Non-pigmented ciliary epithelial cell (primary cell): ENCODE measurements around the gene ATOH1.

Experiments used
- DNase-seq: peaks from one replicate; pipeline ENCODE4 v3.0.0-alpha.2; 2010; ENCODE audit warnings: low read depth

The ATOH1 gene

DNA sequence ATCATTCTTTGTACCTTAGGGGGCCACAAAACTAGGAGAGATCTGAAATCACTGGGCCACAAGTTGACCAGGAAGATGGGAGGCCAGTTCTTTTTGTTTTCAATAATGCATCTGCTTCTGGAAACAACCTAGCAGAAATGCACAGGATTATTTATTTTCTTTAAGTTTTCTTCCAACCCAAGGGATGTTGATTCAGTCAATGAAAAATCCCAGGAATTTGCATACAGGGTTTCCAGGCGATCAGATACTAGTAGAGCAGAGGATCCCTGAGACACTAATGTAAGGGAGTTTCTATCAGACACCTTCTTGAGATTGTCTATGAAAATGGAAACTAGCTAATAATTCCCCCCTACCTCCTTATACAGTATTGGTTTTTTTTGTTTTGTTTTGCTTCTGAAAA is 7.4 kb downstream of the ATOH1 start:
- peak; percentile 8 for DNase-seq

- no peak for DNase-seq
Measured at GRCh38 chr4:93839704-93840103, 11.2 kb downstream of the ATOH1 start.

GRCh38 chr4:93841803-93842345 is 13.3 kb downstream of the ATOH1 start:
- no peak for DNase-seq

DNA sequence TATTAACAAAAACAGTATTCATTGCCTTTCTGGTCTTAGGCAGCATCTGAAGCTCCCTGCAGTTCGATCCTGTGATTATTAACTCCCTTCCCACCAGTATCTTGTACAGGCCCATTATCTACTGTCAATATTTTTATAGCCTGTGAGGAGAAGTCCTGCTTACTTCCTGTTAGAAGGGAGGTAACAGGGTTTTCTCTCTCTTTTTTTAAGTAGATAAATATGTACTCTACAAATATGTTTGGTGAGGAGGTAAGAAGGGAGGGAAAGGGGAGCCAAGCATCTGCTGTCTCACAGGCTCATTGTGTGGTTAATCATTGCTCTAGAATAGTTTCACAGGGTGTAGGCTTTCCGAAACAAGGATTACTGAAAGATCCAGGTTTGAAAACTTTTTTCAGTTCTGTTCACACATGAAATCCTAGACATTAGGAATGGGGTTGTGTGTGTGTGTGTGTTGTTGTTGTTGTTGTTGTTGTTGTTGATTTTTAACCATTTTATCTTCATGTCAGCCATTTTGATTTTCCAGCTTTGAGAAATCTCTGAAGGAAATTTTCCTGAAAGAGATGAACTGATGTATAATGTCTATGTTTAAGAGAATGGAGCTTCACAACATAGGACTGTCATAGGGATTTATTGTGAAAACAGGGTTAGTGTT is 14.2 kb downstream of the ATOH1 start:
- DNase-seq: no peak

GRCh38 chr4:93843772-93844171 is 15.2 kb downstream of the ATOH1 start:
- DNase-seq: no peak

DNA sequence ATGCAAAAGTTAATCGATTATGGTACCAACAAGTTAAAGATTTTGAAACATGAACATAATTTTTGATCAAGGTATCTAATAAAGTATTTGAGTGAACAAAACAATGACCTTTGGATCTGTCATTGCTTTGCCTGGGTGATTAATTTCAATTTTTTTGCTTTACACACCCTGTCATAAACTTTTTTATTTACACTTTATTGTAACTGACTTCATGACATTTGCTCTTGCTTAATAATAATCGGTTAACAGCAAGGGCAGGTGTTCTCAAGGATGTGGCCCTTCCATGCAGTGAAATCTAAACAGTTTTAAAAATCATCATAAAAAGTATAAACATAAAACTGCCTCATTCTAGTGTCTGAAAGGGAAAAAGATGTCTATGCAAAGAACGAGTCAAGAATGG is 24.1 kb downstream of the ATOH1 start:
- no peak for DNase-seq

DNA sequence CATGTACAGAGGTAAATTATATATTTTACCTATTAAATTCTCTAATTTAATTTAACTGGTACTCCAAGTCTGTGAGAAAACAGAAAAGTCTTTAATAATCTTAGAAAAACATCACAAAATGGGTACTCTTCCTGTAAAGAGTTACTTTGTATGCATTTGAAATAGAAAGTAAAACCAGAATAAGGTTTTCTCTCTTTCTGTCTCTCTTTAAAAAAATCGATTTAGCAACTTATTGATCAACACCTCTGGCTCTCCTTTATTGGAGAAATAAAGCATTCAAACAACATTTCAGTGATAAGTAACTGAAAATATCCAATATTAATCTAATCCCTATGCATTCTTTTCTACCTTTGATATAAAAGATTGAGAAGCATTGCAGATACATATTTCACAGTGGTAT is 27.4 kb downstream of the ATOH1 start:
- DNase-seq: no peak

GRCh38 chr4:93865650-93866049 is 37.1 kb downstream of the ATOH1 start:
- DNase-seq: no peak

DNA sequence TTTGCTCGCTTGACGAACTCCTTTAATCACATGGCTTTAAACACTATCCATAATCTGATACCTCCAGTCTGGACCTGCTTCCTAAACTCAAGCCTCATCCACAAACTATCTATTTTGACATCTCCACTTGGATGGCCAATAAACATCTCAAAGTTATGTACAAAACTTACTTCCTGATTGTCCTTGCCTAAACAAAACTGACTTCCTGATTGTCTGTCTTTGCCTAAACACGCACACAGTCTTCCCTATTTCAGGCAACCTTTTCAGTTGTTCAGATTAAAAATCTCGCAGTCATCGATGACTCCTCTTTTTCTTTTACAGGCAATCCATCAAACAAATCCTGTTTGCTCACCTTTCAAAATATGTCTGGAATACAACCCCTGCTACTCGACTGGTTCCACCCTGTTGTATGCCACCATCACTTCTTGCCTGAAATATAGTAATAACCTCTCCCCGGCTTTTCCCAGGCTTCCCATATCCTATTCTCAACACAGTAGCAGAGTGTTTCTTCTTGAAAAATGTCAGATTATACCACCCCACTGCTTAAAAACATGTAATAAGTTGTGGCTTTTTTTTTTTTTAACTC is 39.0 kb downstream of the ATOH1 start:
- DNase-seq: no peak

- DNase-seq: no peak
Measured at GRCh38 chr4:93870876-93871458, 42.4 kb downstream of the ATOH1 start.

DNA sequence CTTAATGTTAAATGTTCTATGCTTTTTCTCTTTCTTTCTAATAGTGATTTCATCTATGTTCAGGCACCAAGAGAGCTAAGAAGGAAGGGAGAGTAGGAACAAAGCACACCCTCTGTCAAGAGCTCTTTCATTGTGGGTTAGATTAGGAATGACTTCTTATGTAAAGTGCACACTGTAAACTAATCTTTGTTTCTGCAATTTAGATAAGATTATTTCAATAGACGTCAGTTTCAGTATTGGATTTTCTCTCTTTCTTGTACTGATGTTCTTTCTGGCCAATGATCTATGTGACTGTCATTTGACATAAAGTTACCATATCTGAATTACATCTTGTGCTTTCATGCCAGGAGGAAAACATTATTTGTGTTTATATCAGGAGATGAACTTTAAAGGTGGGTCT is 48.2 kb downstream of the ATOH1 start:
- DNase-seq: no peak

- DNase-seq: no peak
Measured at GRCh38 chr4:93878566-93878965, 50.0 kb downstream of the ATOH1 start.

- no peak for DNase-seq
Measured at GRCh38 chr4:93879919-93880318, 51.4 kb downstream of the ATOH1 start.
